ENCODE data around the gene NTN1.

GRCh38 chr17:9212376-9213302 is 191.3 kb downstream of the NTN1 start:
- TF ChIP-seq CTCF (IDR thresholded peaks at IDR 0.05) (no peak), POLR2A (IDR thresholded peaks at IDR 0.05) (no peak), POLR2AphosphoS5 (IDR thresholded peaks at IDR 0.05) (no peak)

Measured in breast epithelium (tissue), 3 donors.